HEK293 (cell line): Measurements from ENCODE around the gene UBE2C.

ENCODE experiments used
- EGR2 ChIP-seq: fragments of 450-650 bp; formaldehyde crosslinking; IDR thresholded peaks from 2 replicates; pipeline ENCODE4 v1.5.1; 2016; ENCODE audit warnings: low read depth, missing biosample characterization, missing genetic modification characterization
- FEZF1 ChIP-seq: fragments of 450-650 bp; formaldehyde crosslinking; IDR thresholded peaks from 2 replicates; pipeline ENCODE4 v1.5.1; 2016; ENCODE audit warnings: missing biosample characterization, missing genetic modification characterization
- HOXD13 ChIP-seq: sonication (generic); formaldehyde crosslinking; IDR thresholded peaks from 2 replicates; pipeline ENCODE4 v1.8.0; 2022; ENCODE audit warnings: missing genetic modification reagents, borderline replicate concordance
- KLF10 ChIP-seq: fragments of 450-650 bp; IDR thresholded peaks from 2 replicates; pipeline ENCODE4 v1.5.1; 2018; ENCODE audit warnings: missing biosample characterization, mild to moderate bottlenecking, missing genetic modification characterization
- KLF9 ChIP-seq: fragments of 450-650 bp; formaldehyde crosslinking; IDR thresholded peaks from 2 replicates; pipeline ENCODE4 v1.5.1; 2016; ENCODE audit warnings: missing biosample characterization, missing genetic modification characterization, low read depth
- TRIM28 ChIP-seq: IDR thresholded peaks from 2 replicates; pipeline ENCODE4 v1.6.1; 2011; ENCODE audit warnings: low read length, control low read depth, borderline replicate concordance
- ZBTB6 ChIP-seq: fragments of 450-650 bp; formaldehyde crosslinking; IDR thresholded peaks from 2 replicates; pipeline ENCODE4 v1.5.1; 2017; ENCODE audit warnings: missing biosample characterization, missing genetic modification characterization
- ZNF138 ChIP-seq: fragments of 450-650 bp; formaldehyde crosslinking; IDR thresholded peaks from 2 replicates; pipeline ENCODE4 v1.5.1; 2016; ENCODE audit warnings: missing biosample characterization, missing genetic modification characterization, borderline replicate concordance
- ZNF202 ChIP-seq: fragments of 450-650 bp; formaldehyde crosslinking; IDR thresholded peaks from 2 replicates; pipeline ENCODE4 v1.5.1; 2016; ENCODE audit warnings: missing biosample characterization, missing genetic modification characterization, borderline replicate concordance
- ZNF24 ChIP-seq: fragments of 450-650 bp; formaldehyde crosslinking; IDR thresholded peaks from 2 replicates; pipeline ENCODE4 v1.5.1; 2016; ENCODE audit warnings: missing biosample characterization, missing genetic modification characterization
- ZNF26 ChIP-seq: fragments of 450-650 bp; formaldehyde crosslinking; IDR thresholded peaks from 2 replicates; pipeline ENCODE4 v1.5.1; 2016; ENCODE audit warnings: missing biosample characterization, missing genetic modification characterization
- ZNF341 ChIP-seq: fragments of 450-650 bp; formaldehyde crosslinking; IDR thresholded peaks from 2 replicates; pipeline ENCODE4; 2016; ENCODE audit warnings: low read depth, missing biosample characterization, missing genetic modification characterization
- ZNF354C ChIP-seq: fragments of 450-650 bp; formaldehyde crosslinking; IDR thresholded peaks from 2 replicates; pipeline ENCODE4 v1.5.1; 2016; ENCODE audit warnings: missing biosample characterization, missing genetic modification characterization, low read depth, borderline replicate concordance
- ZNF404 ChIP-seq: fragments of 450-650 bp; formaldehyde crosslinking; IDR thresholded peaks from 2 replicates; pipeline ENCODE4 v1.5.1; 2017; ENCODE audit warnings: missing biosample characterization, missing genetic modification characterization
- ZNF423 ChIP-seq: fragments of 450-650 bp; formaldehyde crosslinking; IDR thresholded peaks from 2 replicates; pipeline ENCODE4 v1.5.1; 2016; ENCODE audit warnings: missing biosample characterization, missing genetic modification characterization
- ZNF433 ChIP-seq: fragments of 450-650 bp; formaldehyde crosslinking; IDR thresholded peaks from 2 replicates; pipeline ENCODE4 v1.5.1; 2016; ENCODE audit warnings: missing biosample characterization, missing genetic modification characterization, low read depth
- ZNF529 ChIP-seq: fragments of 450-650 bp; formaldehyde crosslinking; IDR thresholded peaks from 2 replicates; pipeline ENCODE4 v1.5.1; 2017; ENCODE audit warnings: missing genetic modification characterization, missing biosample characterization; ENCODE audit not compliant: insufficient replicate concordance
- ZNF555 ChIP-seq: fragments of 450-650 bp; formaldehyde crosslinking; conservative IDR thresholded peaks from 2 replicates; pipeline ENCODE4 v1.5.1; 2017; ENCODE audit warnings: missing biosample characterization, mild to moderate bottlenecking, missing genetic modification characterization, inconsistent platforms
- ZNF558 ChIP-seq: fragments of 450-650 bp; formaldehyde crosslinking; IDR thresholded peaks from 2 replicates; pipeline ENCODE4 v1.5.1; 2016; ENCODE audit warnings: missing biosample characterization, missing genetic modification characterization
- ZNF621 ChIP-seq: fragments of 450-650 bp; formaldehyde crosslinking; IDR thresholded peaks from 2 replicates; pipeline ENCODE4 v1.5.1; 2017; ENCODE audit warnings: missing biosample characterization, missing genetic modification characterization
- ZNF692 ChIP-seq: fragments of 450-650 bp; formaldehyde crosslinking; IDR thresholded peaks from 2 replicates; pipeline ENCODE4 v1.5.1; 2016; ENCODE audit warnings: missing biosample characterization, missing genetic modification characterization
- ZNF76 ChIP-seq: fragments of 450-650 bp; formaldehyde crosslinking; IDR thresholded peaks from 2 replicates; pipeline ENCODE4; 2016; ENCODE audit warnings: low read depth, missing biosample characterization, missing genetic modification characterization, borderline replicate concordance
- ZSCAN23 ChIP-seq: fragments of 450-650 bp; formaldehyde crosslinking; IDR thresholded peaks from 2 replicates; pipeline ENCODE4 v1.5.1; 2016; ENCODE audit warnings: missing biosample characterization, missing genetic modification characterization
- TF ChIP-seq, protein P1 (sequence below): fragments of 450-650 bp; formaldehyde crosslinking; IDR thresholded peaks from 2 replicates; pipeline ENCODE4 v1.5.1; 2016; ENCODE audit warnings: missing biosample characterization, missing genetic modification characterization
- TF ChIP-seq, protein P2 (sequence below): fragments of 450-650 bp; IDR thresholded peaks from 2 replicates; pipeline ENCODE4 v1.5.1; 2018; ENCODE audit warnings: missing biosample characterization, mild to moderate bottlenecking, missing genetic modification characterization
- TF ChIP-seq, protein P3 (sequence below): fragments of 450-650 bp; formaldehyde crosslinking; optimal IDR thresholded peaks from 2 replicates; pipeline ENCODE3; 2016; ENCODE audit warnings: missing biosample characterization, mild to moderate bottlenecking, missing genetic modification characterization
- TF ChIP-seq, protein P4 (sequence below): IDR thresholded peaks from 2 replicates; pipeline ENCODE4 v1.6.1; 2011; ENCODE audit warnings: mild to moderate bottlenecking, low read depth, low read length, borderline replicate concordance

Gene UBE2C

GRCh38 chr20:45857114-45857881, 44.9 kb downstream of the UBE2C start, which contains the start of the genes ACOT8 and ZSWIM3 (continued):
- TF ChIP-seq, protein P1, sequence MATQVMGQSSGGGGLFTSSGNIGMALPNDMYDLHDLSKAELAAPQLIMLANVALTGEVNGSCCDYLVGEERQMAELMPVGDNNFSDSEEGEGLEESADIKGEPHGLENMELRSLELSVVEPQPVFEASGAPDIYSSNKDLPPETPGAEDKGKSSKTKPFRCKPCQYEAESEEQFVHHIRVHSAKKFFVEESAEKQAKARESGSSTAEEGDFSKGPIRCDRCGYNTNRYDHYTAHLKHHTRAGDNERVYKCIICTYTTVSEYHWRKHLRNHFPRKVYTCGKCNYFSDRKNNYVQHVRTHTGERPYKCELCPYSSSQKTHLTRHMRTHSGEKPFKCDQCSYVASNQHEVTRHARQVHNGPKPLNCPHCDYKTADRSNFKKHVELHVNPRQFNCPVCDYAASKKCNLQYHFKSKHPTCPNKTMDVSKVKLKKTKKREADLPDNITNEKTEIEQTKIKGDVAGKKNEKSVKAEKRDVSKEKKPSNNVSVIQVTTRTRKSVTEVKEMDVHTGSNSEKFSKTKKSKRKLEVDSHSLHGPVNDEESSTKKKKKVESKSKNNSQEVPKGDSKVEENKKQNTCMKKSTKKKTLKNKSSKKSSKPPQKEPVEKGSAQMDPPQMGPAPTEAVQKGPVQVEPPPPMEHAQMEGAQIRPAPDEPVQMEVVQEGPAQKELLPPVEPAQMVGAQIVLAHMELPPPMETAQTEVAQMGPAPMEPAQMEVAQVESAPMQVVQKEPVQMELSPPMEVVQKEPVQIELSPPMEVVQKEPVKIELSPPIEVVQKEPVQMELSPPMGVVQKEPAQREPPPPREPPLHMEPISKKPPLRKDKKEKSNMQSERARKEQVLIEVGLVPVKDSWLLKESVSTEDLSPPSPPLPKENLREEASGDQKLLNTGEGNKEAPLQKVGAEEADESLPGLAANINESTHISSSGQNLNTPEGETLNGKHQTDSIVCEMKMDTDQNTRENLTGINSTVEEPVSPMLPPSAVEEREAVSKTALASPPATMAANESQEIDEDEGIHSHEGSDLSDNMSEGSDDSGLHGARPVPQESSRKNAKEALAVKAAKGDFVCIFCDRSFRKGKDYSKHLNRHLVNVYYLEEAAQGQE (tag by site-specific recombination), result peak; percentile 35; the same call in 1 of the 2 replicates
- 0 out of 2 replicates have a peak, but pooled peaks have one; percentile 26 for TF ChIP-seq ZSCAN23 (tag by site-specific recombination)
- TF ChIP-seq, protein P2, sequence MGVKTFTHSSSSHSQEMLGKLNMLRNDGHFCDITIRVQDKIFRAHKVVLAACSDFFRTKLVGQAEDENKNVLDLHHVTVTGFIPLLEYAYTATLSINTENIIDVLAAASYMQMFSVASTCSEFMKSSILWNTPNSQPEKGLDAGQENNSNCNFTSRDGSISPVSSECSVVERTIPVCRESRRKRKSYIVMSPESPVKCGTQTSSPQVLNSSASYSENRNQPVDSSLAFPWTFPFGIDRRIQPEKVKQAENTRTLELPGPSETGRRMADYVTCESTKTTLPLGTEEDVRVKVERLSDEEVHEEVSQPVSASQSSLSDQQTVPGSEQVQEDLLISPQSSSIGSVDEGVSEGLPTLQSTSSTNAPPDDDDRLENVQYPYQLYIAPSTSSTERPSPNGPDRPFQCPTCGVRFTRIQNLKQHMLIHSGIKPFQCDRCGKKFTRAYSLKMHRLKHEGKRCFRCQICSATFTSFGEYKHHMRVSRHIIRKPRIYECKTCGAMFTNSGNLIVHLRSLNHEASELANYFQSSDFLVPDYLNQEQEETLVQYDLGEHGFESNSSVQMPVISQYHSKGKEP (tag by site-specific recombination), result 0 out of 2 replicates have a peak, but pooled peaks have one; percentile 2
- TF ChIP-seq ZNF76 (tag by site-specific recombination), result peak; percentile 17
- 0 out of 2 replicates have a peak, but pooled peaks have one; percentile 37 for TF ChIP-seq KLF9 (tag by site-specific recombination)
- TF ChIP-seq ZNF341 (tag by site-specific recombination), result peak; percentile 56
- no peak for TF ChIP-seq ZNF529 (tag by site-specific recombination)
- no peak for TF ChIP-seq ZNF558 (tag by site-specific recombination)
- TF ChIP-seq ZNF423, result no peak
- TF ChIP-seq, protein P3, sequence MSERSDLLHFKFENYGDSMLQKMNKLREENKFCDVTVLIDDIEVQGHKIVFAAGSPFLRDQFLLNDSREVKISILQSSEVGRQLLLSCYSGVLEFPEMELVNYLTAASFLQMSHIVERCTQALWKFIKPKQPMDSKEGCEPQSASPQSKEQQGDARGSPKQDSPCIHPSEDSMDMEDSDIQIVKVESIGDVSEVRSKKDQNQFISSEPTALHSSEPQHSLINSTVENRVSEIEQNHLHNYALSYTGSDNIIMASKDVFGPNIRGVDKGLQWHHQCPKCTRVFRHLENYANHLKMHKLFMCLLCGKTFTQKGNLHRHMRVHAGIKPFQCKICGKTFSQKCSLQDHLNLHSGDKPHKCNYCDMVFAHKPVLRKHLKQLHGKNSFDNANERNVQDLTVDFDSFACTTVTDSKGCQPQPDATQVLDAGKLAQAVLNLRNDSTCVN (tag by site-specific recombination), result peak; percentile 17
- TF ChIP-seq ZNF138, result no peak
- TF ChIP-seq FEZF1 (tag by site-specific recombination), result no peak
- peak; percentile 76 for TF ChIP-seq EGR2 (tag by site-specific recombination)
- TF ChIP-seq ZNF202 (tag by site-specific recombination), result no peak
- no peak for TF ChIP-seq HOXD13 (CRISPR knock-in tag)
- no peak for TF ChIP-seq ZNF26
- TF ChIP-seq ZNF692 (tag by site-specific recombination), result peak; percentile 72; the same call in 1 of the 2 replicates
- TF ChIP-seq ZBTB6 (tag by site-specific recombination), result no peak
- TF ChIP-seq TRIM28, result no peak
- TF ChIP-seq ZNF433, result no peak
- 0 out of 2 replicates have a peak, but pooled peaks have one; percentile 37 for TF ChIP-seq KLF10
- no peak for TF ChIP-seq ZNF404
- no peak for TF ChIP-seq ZNF24 (tag by site-specific recombination)
- TF ChIP-seq, protein P4, sequence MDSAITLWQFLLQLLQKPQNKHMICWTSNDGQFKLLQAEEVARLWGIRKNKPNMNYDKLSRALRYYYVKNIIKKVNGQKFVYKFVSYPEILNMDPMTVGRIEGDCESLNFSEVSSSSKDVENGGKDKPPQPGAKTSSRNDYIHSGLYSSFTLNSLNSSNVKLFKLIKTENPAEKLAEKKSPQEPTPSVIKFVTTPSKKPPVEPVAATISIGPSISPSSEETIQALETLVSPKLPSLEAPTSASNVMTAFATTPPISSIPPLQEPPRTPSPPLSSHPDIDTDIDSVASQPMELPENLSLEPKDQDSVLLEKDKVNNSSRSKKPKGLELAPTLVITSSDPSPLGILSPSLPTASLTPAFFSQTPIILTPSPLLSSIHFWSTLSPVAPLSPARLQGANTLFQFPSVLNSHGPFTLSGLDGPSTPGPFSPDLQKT, result no peak
- TF ChIP-seq ZNF621 (tag by site-specific recombination), result no peak
- TF ChIP-seq ZNF555 (tag by site-specific recombination), result no peak
- no peak for TF ChIP-seq ZNF354C (tag by site-specific recombination)
